NOMO-1 treated with dmso at 0.1 percent for 144 hours (cell line): Measurements from ENCODE around the gene FUT4.
"Not testable (repeated sequence)": the region's sequence is repeated elsewhere in the genome, so short reads cannot be mapped to it uniquely, and the experiment has no call there.

ENCODE experiments used
- DNase-seq: peaks from one replicate; lab custom pipeline; 2025; ENCODE audit not compliant: unreplicated experiment; lab: John Stamatoyannopoulos, UW

The FUT4 gene

GRCh38 chr11:94532211-94532610 lies 11.5 kb upstream of the FUT4 start:
- DNase-seq, result no peak

DNA sequence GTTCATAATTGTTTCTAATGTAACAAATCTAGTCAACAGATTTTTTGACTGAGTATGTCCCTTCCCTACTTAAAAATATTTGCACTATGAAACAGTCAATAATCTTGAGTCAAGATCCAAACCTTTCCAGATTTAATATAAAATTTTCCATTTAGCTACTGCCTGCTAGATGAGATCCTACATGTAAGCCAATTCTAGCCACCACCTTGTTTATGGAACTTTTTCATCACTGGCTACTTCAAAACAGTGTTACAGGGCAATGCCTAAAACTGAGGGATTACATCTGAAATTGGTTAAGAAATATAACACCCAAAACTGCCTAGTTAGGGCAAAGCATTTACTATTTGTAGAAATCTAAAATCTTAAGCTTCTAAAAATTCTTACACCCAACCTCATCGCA lies 10.5 kb upstream of the FUT4 start:
- DNase-seq, result no peak

GRCh38 chr11:94533696-94534630 lies 9.8 kb upstream of the FUT4 start:
- DNase-seq, result peak; percentile 35

GRCh38 chr11:94536386-94536785 lies 7.3 kb upstream of the FUT4 start:
- DNase-seq, result no peak

DNA sequence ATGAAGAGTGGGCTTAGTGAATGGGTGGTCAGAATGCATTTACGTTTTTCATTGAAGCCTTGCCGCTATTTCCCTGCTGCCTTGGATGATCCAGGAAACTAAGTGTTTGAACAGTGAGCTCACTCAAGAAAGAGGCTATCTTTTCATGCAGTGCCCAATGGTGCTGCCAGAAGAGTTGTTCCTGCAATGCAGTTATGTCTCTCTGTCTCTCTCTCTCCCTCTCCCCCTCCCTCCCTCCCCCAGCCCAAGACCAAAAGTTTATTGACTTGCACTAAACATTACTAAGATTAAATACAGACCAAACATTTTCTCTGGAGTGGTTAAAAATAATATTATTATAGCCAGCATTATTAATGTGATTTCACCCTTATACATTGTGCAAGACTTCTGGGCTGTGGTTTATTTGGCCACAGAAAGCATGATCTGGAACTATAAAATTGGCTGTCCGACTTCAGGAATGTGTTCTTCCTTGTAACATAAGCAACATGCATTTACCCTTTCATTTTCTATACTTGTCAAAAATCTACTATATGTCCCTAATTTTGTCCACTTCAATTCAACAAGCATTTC lies 6.6 kb upstream of the FUT4 start:
- no peak for DNase-seq

DNA sequence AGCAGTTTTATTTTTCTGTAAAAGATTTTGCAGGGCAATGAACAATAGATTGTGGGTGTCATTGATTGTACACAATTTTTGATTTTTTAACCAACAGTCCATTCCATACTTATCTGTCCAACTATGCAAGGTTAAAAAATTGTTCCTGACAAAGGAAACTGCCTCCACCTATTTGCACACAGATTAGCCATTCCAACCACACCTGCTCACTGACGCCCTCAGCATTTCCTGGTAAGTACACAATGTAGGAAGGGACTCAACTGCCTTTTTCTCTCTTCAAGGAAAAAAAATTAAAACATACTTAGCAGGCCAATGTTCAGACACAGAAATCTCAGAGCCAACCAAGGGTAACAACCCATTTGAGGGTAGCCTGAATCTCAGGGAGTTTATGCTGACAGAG lies 4.3 kb upstream of the FUT4 start:
- DNase-seq, result no peak

- DNase-seq, result no peak
Measured at GRCh38 chr11:94544646-94545263, 1.0 kb downstream of the FUT4 start.

- no peak for DNase-seq
Measured at GRCh38 chr11:94545264-94546161, 1.8 kb downstream of the FUT4 start.

DNA sequence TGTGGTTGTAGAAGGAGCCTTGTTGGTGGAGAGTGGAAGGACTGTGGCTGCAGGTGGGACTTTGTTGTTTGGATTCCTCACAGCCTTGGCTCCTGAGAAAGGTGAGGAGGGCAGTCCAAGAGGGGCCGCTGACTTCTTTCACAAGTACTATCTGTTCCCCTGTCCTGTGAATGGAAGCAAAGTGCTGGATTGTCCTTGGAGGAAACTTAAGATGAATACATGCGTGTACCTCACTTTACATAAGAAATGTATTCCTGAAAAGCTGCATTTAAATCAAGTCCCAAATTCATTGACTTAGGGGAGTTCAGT lies 2.4 kb downstream of the FUT4 start:
- no peak for DNase-seq

GRCh38 chr11:94546886-94547285 lies 3.2 kb downstream of the FUT4 start:
- no peak for DNase-seq

DNA sequence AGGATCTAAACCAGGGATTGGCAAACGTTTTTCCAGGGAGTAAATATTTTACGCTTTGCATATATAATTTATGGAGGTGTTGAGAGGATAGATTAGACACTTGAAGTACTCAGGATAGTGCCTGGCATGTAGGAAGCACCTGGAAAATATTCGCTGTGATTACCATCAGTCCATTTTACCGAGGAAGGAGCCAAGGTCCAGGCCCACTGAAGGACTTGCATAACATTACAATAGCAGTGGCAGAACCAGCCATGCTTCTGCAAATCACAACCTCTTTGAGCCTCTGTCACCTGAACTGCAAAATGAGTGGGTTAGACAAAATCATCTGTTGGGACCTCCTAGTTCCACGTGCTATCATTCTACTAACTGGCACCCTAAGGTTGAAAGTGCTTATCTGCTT lies 5.4 kb downstream of the FUT4 start:
- DNase-seq, result no peak

DNA sequence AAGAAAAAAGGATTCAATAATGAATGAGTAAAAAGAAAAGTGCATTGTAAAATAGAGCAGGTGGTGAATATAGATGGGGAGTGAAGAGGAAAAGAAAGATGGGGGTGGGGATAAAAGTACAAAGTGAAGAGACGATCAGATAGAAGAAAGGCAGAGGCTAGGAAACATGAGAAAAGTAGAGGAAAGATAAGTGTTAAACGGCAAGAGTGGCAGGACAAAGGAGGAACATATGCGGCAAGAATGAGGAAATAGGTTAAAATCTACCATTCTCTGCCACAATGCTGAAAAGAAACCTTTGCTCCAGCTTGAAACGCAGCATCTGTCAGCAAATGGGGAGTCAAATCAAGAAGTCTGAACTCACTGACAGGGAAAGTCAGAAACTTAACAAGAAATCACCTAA lies 6.8 kb downstream of the FUT4 start:
- no peak for DNase-seq

DNA sequence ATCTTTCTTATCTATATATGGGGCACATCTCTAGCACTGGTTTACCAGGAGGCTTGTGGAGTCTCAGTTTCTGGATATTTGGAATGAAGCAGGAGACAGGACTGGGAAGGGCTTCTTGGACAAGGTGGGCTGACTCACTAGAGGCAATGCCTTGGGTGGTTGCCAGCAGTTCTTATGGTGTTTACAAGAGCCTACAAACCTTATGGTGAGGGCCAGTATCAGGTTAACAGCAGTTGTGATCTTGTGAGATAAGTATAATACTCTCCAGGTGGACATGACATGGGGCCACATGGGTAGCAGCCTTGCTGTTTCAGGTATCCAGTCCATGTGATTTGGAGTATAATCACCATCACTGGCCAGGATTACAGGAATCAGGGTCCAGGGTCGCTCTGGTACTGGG lies 10.2 kb downstream of the FUT4 start:
- no peak for DNase-seq

DNA sequence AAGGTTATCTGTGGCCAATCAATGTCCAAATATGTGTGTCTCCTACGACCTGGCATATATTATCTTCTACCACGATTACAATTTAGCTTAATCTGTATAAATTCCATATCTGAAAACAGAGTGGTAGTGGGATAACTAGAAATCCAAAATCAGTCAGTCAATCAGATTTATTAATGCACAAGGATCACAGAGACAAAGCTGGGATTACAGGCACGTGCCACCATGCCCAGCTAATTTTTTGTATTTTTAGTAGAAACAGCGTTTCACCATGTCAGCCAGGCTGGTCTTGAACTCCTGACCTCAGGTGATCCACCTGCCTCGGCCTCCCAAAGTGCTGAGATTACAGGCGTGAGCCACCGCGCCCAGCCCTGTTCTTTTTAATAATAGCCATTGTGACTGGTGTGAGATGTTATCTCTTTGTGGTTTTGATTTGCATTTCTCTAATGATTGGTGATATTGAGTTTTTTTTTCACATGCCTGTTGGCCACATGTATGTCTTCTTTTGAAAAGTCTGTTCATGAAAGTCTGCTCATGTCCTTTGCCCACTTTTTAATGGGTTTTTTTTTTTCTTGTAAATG lies 12.1 kb downstream of the FUT4 start:
- DNase-seq, result not testable (repeated sequence)

GRCh38 chr11:94557421-94557820 lies 13.7 kb downstream of the FUT4 start:
- no peak for DNase-seq

DNA sequence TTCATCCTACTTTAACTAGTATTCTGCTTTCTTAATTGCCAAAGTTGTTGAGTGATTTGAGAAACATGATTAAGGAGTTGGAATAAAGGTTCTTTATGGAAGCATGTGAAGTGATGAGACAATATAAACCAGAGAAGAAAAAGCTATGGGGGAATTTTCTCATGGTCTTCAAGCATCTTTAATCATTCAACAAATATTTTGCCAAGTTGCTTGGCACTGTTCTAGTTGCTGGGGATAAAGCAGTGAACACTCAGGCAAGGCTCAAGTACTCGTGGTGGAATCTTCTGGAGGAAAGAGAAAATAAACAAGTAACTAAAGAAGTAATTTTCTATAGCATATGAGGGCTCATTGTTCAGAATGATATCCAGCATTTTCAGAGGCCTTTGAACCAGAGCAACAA lies 14.3 kb downstream of the FUT4 start:
- no peak for DNase-seq

GRCh38 chr11:94558468-94558867 lies 14.7 kb downstream of the FUT4 start:
- DNase-seq, result peak; percentile 72

DNA sequence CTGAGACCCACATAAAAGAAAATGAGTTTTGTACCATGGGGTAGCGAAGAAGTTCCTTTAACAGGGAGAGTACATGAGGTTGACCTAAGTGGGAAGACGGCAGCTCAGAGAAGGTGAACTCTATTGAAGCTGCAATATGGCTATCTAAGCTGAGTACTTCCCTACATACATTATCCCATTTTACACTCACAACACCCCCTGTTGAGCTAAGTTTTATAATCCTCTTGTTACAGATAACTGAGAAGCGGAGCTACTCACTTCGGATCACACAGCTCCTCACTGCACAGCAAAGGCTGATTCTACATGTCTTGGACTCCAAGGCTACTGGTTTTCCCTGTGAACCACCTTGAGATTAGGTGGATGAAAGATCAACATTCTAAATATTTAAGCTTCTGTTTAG lies 15.2 kb downstream of the FUT4 start:
- no peak for DNase-seq

- DNase-seq, result no peak
Measured at GRCh38 chr11:94559361-94559760, 15.6 kb downstream of the FUT4 start.

DNA sequence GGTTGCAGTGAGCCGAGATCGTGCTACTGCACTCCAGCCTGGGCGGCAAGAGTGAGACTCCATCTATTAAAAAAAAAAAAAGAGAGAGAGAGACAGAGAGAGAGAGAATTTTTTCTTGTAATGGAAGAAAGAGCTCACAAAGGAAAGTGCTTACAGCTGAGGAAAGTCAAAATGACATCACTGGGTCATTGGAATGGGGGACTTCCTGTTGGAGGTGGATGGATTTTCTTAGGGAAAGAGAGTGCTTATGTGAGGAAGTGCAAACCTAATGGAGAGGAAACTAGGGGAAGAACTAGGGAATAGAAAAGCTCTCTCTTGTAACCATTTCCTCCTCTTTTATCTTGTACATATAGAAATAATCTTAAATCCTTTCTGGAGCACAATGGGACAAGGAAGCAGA lies 17.1 kb downstream of the FUT4 start:
- no peak for DNase-seq
